Stimulated activated CD4-positive, alpha-beta T cell treated with anti-CD3 and anti-CD28 coated beads, Interleukin-15, amount 100 ng/mL, for 24 hours (primary cell): ENCODE measurements around the gene SLC17A5.
"Not testable (repeated sequence)": the region's sequence is repeated elsewhere in the genome, so short reads cannot be mapped to it uniquely, and the experiment has no call there.

ENCODE experiments used
- DNase-seq: peaks from one replicate; pipeline ENCODE4 v3.0.0-alpha.2; 2020

Gene SLC17A5

GRCh38 chr6:73565767-73566485, 87.9 kb downstream of the SLC17A5 start:
- DNase-seq = no peak

- DNase-seq = no peak
Observed at GRCh38 chr6:73564578-73565345, 89.0 kb downstream of the SLC17A5 start.

- no peak for DNase-seq
Observed at GRCh38 chr6:73562558-73562957, 91.2 kb downstream of the SLC17A5 start.

GRCh38 chr6:73560853-73561407, 92.9 kb downstream of the SLC17A5 start:
- DNase-seq = no peak

GRCh38 chr6:73560182-73560732, 93.5 kb downstream of the SLC17A5 start:
- no peak for DNase-seq

GRCh38 chr6:73559399-73559794, 94.4 kb downstream of the SLC17A5 start:
- not testable (repeated sequence) for DNase-seq

GRCh38 chr6:73558624-73559398, 95.0 kb downstream of the SLC17A5 start:
- no peak for DNase-seq

GRCh38 chr6:73556836-73557235, 97.0 kb downstream of the SLC17A5 start:
- DNase-seq = no peak

- not testable (repeated sequence) for DNase-seq
Observed at GRCh38 chr6:73555380-73555949, 98.3 kb downstream of the SLC17A5 start.

- DNase-seq = not testable (repeated sequence)
Observed at GRCh38 chr6:73551115-73551514, 102.7 kb downstream of the SLC17A5 start.

- no peak for DNase-seq
Observed at GRCh38 chr6:73548458-73549446, 105.0 kb downstream of the SLC17A5 start.

GRCh38 chr6:73547036-73547435, 106.8 kb downstream of the SLC17A5 start:
- no peak for DNase-seq
